Activated T-cell treated with anti-CD3 and anti-CD28 coated beads, Interleukin-2, amount 50 U/mL, for 4 hours (primary cell): ENCODE results near the gene FMOD. TPM values are rescaled to one million over a fixed set of nuclear protein-coding genes. Genes with fewer than 3 reads are reported as not detected.
A peak's percentile ranks its signal among the peaks of the same experiment; 100 is the strongest.
"Not testable (repeated sequence)": the region's sequence is repeated elsewhere in the genome, so short reads cannot be mapped to it uniquely, and the experiment has no call there.

Source experiments
- ATAC-seq, 2 donors: fragments of 200-7000 bp; cut with Tn5 transposase; one replicate each; pipeline ENCODE4 v1.10.0; 2021
- DNase-seq: peaks from one replicate; pipeline ENCODE4 v3.0.0-alpha.2; 2020
- H3K27me3 Mint-ChIP-seq: one replicate; pipeline ENCODE4 v1.8.0; 2021; ENCODE audit warnings: low read depth, mixed read lengths
- H3K36me3 Mint-ChIP-seq: one replicate; pipeline ENCODE4 v1.8.0; 2022; ENCODE audit warnings: mixed read lengths; ENCODE audit not compliant: insufficient read depth
- H3K4me1 Mint-ChIP-seq: one replicate; pipeline ENCODE4 v1.8.0; 2021; ENCODE audit warnings: low read depth, mixed read lengths
- H3K4me3 Mint-ChIP-seq: one replicate; pipeline ENCODE4 v1.8.0; 2021; ENCODE audit warnings: mild to moderate bottlenecking, moderate library complexity, mixed read lengths
- H3K9me3 Mint-ChIP-seq: one replicate; pipeline ENCODE4 v1.8.0; 2021; ENCODE audit warnings: mixed read lengths
- total RNA-seq, 3 donors: library from RNA; stranded (reverse); gene quantifications; one replicate each; pipeline ENCODE4 v1.2.1, GENCODE V29; 2021

FMOD gene
- total RNA-seq, 3 donors from 2014 or later, result 0.19 to 1.1 (median 0.26) TPM

GRCh38 chr1:203325026-203325417 is 25.9 kb downstream of the FMOD start:
- Mint-ChIP-seq H3K4me3 (peak overlapping the region; percentile 42), H3K36me3 (no peaks in the 10 kb centered on the region), H3K27me3 (no peaks in the 10 kb centered on the region), H3K9me3 (no peaks in the 10 kb centered on the region), H3K4me1 (peaks cover 84% of the 10 kb centered on the region)
- DNase-seq, result peak; percentile 37
- peak; percentile 21 to 27 for ATAC-seq

- no peaks in the 10 kb centered on the region for H3K27me3 Mint-ChIP-seq
- ATAC-seq, result peak; percentile 6 to 9
- no peaks in the 10 kb centered on the region for H3K9me3 Mint-ChIP-seq
These were observed 26.6 kb downstream of the FMOD start for GRCh38 chr1:203324105-203325025.

GRCh38 chr1:203323587-203323986 is 27.3 kb downstream of the FMOD start:
- DNase-seq (no peak), ATAC-seq (no peak)
- H3K4me3 Mint-ChIP-seq, result peak overlapping the region; percentile 71
- no peaks in the 10 kb centered on the region for H3K27me3 Mint-ChIP-seq
- H3K4me1 Mint-ChIP-seq, result peaks cover 93% of the 10 kb centered on the region
- H3K36me3 Mint-ChIP-seq, result no peaks in the 10 kb centered on the region
- no peaks in the 10 kb centered on the region for H3K9me3 Mint-ChIP-seq

More at GRCh38 chr1:203324105-203325025, 26.6 kb downstream of the FMOD start:
- DNase-seq, result peak; percentile 28
- Mint-ChIP-seq H3K4me3 (peak overlapping the region; percentile 71), H3K4me1 (peaks cover 89% of the 10 kb centered on the region), H3K36me3 (no peaks in the 10 kb centered on the region)

DNA sequence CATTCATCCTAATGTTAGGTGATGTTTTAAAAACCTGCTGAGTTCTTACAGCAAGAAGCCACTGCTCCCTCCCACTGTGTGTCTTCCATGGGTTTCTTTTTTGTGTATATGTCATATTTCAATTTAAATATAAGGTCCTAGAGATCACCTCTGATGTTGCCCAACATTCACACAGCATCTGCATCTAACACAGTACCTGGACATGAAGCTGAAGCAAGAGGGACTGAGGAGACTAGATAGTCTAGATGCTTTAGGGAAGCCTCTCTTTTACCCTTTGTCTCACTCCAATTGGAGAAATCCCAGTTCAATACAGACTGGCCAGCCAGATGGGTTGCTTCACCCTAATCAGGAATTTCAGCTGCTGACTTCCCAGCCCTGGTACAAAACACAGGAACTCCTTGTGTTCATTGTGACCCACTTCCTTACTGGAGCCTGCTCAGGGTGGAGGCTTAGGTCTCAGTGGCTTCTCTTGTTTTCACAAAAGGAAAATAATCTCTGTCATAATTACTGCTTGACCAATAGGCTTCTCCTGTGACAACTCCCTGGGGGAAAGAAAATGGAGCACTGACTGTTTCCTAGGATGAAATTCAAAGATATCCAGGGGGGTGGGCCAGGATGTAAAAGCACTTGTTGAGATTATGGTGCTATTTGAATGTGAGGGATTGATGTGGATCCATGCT is 28.3 kb downstream of the FMOD start:
- ATAC-seq, result no peak
- Mint-ChIP-seq H3K9me3 (no peaks in the 10 kb centered on the region), H3K36me3 (no peaks in the 10 kb centered on the region)

DNA sequence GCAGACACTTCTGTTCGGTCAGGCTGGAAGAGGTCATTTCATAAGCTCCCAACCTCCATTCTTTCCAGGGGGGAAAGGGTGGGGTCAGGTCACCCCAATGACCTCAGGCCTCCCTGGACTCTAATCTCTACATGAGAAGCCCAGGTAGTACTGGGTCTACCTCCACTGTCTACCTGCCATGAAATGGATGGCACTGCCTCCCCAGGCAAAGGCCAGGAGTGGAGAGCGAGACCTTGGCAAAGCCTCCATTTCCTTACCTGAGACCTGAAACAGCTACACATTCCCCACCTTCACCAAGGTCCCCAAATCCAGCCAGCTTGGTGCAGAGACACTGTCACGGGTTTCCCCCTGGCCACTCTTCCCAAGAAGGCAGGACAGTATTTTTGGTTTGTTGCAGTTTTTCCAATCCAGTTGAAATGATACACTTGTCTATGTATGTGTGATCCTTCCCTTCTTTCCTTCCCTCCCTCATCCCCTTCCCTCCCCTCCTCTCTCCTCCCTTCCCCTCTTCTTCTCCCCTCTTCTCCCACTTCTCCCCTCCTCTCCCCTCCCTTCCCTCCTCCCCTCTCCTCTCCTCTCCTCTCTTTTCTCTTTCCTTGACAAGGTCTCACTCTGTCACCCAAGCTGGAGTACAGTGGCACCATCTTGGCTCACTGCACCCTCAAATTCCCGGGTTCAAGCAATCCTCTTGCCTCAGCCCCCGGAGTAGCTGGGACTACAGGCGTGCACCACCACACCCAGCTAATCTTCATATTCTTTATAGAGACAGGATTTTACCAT is 29.5 kb downstream of the FMOD start:
- H3K27me3 Mint-ChIP-seq, result no peaks in the 10 kb centered on the region

More for the DNA sequence above, 28.3 kb downstream of the FMOD start:
- peaks cover 90% of the 10 kb centered on the region for H3K4me1 Mint-ChIP-seq
- H3K4me3 Mint-ChIP-seq, result no peak overlapping the region
- DNase-seq, result no peak
- H3K27me3 Mint-ChIP-seq, result no peaks in the 10 kb centered on the region

DNA sequence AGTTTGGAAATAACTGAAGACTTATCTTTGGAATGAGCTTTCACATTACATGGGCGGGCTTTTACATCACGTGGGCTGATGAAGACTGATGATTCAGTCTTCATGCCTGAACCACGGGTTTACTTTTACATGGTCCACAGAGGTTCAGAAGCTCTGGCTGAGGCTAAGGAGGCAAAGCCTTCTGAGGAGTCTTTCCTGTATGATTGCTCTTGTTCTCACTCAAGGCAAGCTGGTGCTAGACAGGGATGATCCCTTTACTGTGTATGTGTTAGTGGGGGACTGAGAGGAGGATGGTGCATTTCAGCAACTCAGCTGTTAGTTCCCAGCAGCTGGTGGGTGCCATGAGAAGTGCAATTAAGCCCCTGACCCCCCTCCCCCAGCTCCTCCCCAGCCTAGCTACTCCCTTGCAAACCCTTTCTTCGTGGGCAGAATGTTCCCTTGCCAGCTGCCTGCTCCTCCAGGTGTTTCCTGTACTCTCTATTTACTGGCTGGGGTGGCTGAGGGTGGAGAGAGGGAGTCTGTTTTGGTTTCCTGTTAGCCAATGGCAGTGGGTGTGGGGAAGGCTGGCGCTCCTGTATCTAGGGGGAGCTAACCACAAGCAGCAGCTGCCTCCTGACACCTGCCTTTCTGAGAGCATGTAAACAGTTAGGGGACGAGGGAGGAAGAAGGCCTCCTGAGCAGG is 30.2 kb downstream of the FMOD start:
- DNase-seq, result peak; percentile 39

More for the DNA sequence above, 29.5 kb downstream of the FMOD start:
- Mint-ChIP-seq H3K36me3 (no peaks in the 10 kb centered on the region), H3K4me3 (peak overlapping the region; percentile 33), H3K4me1 (peaks cover 90% of the 10 kb centered on the region), H3K9me3 (no peaks in the 10 kb centered on the region)
- ATAC-seq, result no peak
- no peak for DNase-seq

GRCh38 chr1:203318229-203318517 is 32.7 kb downstream of the FMOD start:
- Mint-ChIP-seq H3K4me1 (peaks cover 62% of the 10 kb centered on the region), H3K36me3 (peaks cover 8% of the 10 kb centered on the region), H3K27me3 (no peaks in the 10 kb centered on the region), H3K4me3 (no peak overlapping the region), H3K9me3 (no peaks in the 10 kb centered on the region)
- no peak for DNase-seq
- no peak for ATAC-seq

More for the DNA sequence above, 30.2 kb downstream of the FMOD start:
- Mint-ChIP-seq H3K4me1 (peaks cover 85% of the 10 kb centered on the region), H3K4me3 (peak overlapping the region; percentile 33), H3K27me3 (no peaks in the 10 kb centered on the region), H3K36me3 (no peaks in the 10 kb centered on the region), H3K9me3 (no peaks in the 10 kb centered on the region)
- peak; percentile 50 to 55 for ATAC-seq

DNA sequence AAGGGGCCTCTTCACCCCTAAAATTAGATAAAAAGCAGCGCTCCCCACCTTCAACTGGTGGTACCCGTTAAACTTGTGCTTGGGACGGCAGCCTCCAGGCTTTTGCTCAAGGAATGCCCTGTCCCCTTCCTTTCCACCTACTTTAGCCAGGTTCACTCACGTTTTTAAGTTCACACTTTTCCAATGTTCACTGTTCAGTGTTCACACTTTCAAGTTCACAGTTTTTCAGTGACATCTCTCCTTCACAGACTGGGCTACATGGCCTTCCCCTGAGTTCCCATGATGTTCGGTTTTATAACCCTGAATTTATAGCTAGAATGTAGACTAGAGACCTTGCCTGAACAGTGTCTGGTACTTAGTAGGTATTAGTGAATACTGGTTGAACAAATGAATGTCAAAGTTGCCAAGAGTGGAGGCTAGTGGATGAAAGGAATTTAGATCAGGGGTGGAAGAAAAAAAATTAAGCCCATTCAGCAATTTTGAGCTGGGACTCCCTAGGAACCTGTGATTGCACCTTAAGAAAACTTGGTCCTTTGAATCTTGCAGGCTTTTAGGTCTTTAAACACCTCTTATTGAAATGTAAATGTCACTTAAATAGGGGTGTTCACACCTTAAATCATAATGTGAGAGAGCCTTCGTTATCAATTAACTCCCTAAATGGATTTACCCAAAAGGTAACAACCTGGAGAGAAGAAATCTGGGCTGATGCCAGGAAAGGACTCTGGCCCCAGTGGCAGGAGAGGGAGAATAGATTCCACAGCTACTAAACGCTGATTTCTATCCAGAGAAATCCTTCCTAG is 33.3 kb downstream of the FMOD start:
- no peaks in the 10 kb centered on the region for H3K9me3 Mint-ChIP-seq
- ATAC-seq, result no peak
- no peaks in the 10 kb centered on the region for H3K27me3 Mint-ChIP-seq
- peaks cover 8% of the 10 kb centered on the region for H3K36me3 Mint-ChIP-seq
- DNase-seq, result no peak
- peaks cover 56% of the 10 kb centered on the region for H3K4me1 Mint-ChIP-seq
- H3K4me3 Mint-ChIP-seq, result no peak overlapping the region

- no peaks in the 10 kb centered on the region for H3K9me3 Mint-ChIP-seq
- peaks cover 8% of the 10 kb centered on the region for H3K36me3 Mint-ChIP-seq
- H3K27me3 Mint-ChIP-seq, result no peaks in the 10 kb centered on the region
- ATAC-seq (no peak), DNase-seq (no peak)
- peaks cover 49% of the 10 kb centered on the region for H3K4me1 Mint-ChIP-seq
- H3K4me3 Mint-ChIP-seq, result no peak overlapping the region
These were observed 34.3 kb downstream of the FMOD start for GRCh38 chr1:203316626-203317093.

DNA sequence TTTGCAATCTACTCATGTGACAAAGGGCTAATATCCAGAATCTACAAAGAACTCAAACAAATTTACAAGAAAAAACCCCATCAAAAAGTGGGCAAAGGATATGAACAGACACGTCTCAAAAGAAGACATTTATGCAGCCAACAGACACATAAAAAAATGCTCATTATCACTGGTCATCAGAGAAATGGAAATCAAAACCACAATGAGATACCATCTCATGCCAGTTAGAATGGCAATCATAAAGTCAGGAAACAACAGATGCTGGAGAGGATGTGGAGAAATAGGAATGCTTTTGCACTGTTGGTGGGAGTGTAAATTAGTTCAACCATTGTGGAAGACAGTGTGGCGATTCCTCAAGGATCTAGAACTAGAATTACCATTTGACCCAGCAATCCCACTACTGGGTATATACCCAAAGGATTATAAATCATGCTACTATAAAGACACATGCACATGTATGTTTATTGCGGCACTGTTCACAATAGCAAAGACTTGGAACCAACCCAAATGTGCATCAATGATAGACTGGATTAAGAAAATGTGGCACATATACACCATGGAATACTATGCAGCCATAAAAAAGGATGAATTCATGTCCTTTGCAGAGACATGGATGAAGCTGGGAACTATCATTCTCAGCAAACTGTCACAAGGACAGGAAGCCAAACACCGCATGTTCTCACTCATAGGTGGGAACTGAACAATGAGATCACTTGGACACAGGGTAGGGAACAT is 36.7 kb downstream of the FMOD start:
- DNase-seq, H3K27me3 Mint-ChIP-seq, H3K9me3 Mint-ChIP-seq, ATAC-seq, H3K4me3 Mint-ChIP-seq: not testable (repeated sequence)
- Mint-ChIP-seq H3K4me1 (peaks cover 49% of the 10 kb centered on the region), H3K36me3 (peaks cover 19% of the 10 kb centered on the region)

DNA sequence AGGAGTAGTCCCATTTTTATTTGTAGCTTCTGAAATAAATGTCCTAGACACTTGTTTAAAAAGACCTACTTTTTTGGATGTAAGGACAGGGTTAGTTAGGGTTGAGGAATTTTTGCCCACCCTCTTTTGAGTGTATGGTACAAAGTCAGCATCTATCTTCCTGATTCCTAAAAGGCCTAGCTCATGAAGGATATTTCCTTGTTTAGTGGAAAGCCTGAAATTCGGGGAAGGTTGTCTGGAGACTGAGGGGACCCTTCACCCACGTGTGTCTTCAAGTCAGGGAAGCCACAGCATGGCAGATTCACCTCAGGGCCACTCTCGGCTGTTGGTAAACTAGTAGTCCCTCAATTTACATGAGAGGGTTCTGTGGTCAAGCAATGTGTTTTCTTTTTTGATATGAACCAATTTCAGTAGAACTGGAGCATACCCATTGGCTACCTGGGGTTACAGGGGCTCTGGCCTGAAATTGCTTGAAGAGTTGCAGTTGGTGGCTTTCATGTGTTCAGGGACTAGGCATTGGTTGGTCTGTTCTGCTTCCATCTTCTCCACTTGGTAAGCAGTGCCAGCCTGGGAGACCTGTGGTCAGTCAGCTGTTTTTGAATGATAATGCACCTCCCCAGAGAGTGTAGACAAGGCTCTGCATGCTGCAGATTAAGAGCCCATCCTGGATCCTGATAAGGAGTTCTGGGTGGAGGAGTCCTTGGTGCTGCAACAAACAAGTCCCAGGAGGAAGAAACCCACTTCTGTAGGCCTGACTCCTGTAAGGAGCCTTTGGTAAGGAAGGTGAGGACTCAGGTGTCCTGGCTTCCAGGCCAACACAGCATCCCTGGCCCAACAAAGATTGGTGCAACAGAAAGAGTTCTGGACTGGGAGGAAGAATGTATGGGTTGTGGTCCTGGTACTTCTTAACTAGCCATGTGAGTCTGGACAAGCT is 39.3 kb downstream of the FMOD start:
- DNase-seq (no peak), ATAC-seq (no peak)
- Mint-ChIP-seq H3K9me3 (no peaks in the 10 kb centered on the region), H3K4me3 (no peak overlapping the region), H3K36me3 (peaks cover 44% of the 10 kb centered on the region), H3K27me3 (no peaks in the 10 kb centered on the region), H3K4me1 (peaks cover 48% of the 10 kb centered on the region)

DNA sequence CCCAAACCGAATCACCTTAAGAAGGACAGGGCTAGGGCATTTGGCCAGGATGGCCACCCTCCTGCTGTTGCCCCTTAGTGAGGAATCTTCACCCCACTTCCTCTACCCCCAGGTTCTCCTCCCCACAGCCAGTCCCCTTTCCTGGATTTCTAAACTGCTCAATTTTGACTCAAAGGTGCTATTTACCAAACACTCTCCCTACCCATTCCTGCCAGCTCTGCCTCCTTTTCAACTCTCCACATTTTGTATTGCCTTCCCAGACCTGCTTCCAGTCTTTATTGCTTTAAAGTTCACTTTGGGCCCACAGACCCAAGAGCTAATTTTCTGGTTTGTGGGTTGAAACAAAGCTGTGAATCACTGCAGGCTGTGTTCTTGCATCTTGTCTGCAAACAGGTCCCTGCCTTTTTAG is 42.0 kb downstream of the FMOD start:
- peak overlapping the region; percentile 99 for H3K4me3 Mint-ChIP-seq
- no peaks in the 10 kb centered on the region for H3K27me3 Mint-ChIP-seq
- no peak for DNase-seq
- H3K36me3 Mint-ChIP-seq, result peaks cover 51% of the 10 kb centered on the region
- no peak for ATAC-seq
- H3K9me3 Mint-ChIP-seq, result no peaks in the 10 kb centered on the region
- peaks cover 56% of the 10 kb centered on the region for H3K4me1 Mint-ChIP-seq
